ENCODE data around the gene RPS16. TPM values are rescaled to one million over a fixed set of nuclear protein-coding genes. Genes with fewer than 3 reads are reported as not detected.
A peak's percentile ranks its signal among the peaks of the same experiment; 100 is the strongest.

Gene RPS16
- total and polyA plus RNA-seq, 9 of the 15 experiments (the other 6 are each of a cell fraction or from before 2014, with no cell fraction given) = 82.6 to 3,671 (median 2,204) TPM

DNA sequence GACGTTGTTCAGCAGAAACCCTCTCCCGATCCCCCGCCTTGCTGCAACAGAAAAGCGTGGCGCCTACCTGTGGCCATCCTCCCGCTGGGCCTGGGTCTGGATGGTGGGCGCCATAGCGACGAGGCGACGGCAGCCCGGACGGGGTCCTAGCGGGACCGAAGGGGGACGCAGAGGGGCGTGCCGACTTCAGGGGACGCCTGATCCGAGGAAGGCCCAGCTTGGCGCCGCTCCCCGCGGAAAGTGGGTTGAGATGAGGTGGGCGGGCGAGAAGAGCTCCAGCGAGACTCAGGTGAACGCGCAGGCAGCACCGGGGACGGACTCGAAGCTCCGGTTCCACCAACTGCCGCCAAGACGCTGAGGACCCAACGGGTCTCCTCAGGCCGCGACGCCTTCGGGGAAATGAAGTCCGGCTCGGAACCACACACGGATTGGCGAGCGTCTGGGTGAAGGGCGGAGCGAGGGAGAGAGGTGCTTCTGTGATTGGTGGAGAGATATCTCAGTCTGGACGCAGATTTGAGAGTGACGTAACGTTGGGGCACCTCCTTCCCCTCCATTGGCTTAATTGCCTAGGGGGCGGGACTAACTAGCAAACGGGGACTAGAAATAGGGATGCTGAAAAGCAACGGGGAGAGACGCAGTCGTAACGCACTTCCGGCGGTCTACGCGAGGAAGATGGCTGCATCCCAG, 44.9 kb downstream of the RPS16 start, which contains the start of the genes MED29 and PAF1 (continued):
- peak; percentile 87 for TF ChIP-seq ZNF143 (CRISPR knock-in tag; IDR thresholded peaks at IDR 0.05)
- no peak for TF ChIP-seq SNRNP70 (optimal IDR thresholded peaks at IDR 0.05; ENCODE audit: low read depth, low read length)
- TF ChIP-seq MTA3 (IDR thresholded peaks at IDR 0.05; ENCODE audit: borderline replicate concordance) = peak; percentile 92
- TF ChIP-seq TAF1 (IDR thresholded peaks at IDR 0.05; ENCODE audit: control insufficient read depth, extremely low read depth, insufficient read depth, low read length, severe bottlenecking) = peak; percentile 62
- peak; percentile 47 for TF ChIP-seq SAP30 (IDR thresholded peaks at IDR 0.05; ENCODE audit: borderline replicate concordance, insufficient read depth, low read depth, low read length, poor library complexity, severe bottlenecking)
- no peak for TF ChIP-seq SOX6 (IDR thresholded peaks at IDR 0.05)
- no peak for TF ChIP-seq STAG1 (CRISPR knock-in tag; IDR thresholded peaks at IDR 0.05; ENCODE audit: borderline replicate concordance)
- TF ChIP-seq, protein P1, sequence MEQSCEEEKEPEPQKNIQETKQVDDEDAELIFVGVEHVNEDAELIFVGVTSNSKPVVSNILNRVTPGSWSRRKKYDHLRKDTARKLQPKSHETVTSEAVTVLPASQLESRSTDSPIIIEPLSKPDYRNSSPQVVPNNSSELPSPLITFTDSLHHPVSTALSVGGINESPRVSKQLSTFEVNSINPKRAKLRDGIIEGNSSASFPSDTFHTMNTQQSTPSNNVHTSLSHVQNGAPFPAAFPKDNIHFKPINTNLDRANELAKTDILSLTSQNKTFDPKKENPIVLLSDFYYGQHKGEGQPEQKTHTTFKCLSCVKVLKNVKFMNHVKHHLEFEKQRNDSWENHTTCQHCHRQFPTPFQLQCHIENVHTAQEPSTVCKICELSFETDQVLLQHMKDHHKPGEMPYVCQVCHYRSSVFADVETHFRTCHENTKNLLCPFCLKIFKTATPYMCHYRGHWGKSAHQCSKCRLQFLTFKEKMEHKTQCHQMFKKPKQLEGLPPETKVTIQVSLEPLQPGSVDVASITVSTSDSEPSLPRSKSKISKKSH (CRISPR knock-in tag; IDR thresholded peaks at IDR 0.05) = no peak
- no peak for TF ChIP-seq ZNF140 (CRISPR knock-in tag; IDR thresholded peaks at IDR 0.05)
- no peak for TF ChIP-seq KLF10 (CRISPR knock-in tag; IDR thresholded peaks at IDR 0.05)
- no peak; the same call in 1 of the 2 replicates for TF ChIP-seq ZBTB49 (CRISPR knock-in tag; IDR thresholded peaks at IDR 0.05; ENCODE audit: borderline replicate concordance)
- TF ChIP-seq HIVEP1 (CRISPR knock-in tag; IDR thresholded peaks at IDR 0.05) = no peak
- peak in 1 of 2 experiments; percentile 81; a peak in 1 of 4 replicates for TF ChIP-seq ZNF639 (CRISPR knock-in tag; conservative IDR thresholded peaks at IDR 0.05 in 1 of 2, IDR thresholded peaks at IDR 0.05 in 1 of 2)
- no peak for TF ChIP-seq ZNF785 (CRISPR knock-in tag; IDR thresholded peaks at IDR 0.05)
- no peak for TF ChIP-seq PCBP2 (IDR thresholded peaks at IDR 0.05; ENCODE audit: low read depth, low read length, poor library complexity, severe bottlenecking)
- TF ChIP-seq HNRNPH1 (optimal IDR thresholded peaks at IDR 0.05; ENCODE audit: low read depth, low read length) = no peak
- TF ChIP-seq ZFX (CRISPR knock-in tag; IDR thresholded peaks at IDR 0.05) = peak; percentile 93
- no peak for TF ChIP-seq ZNF239 (CRISPR knock-in tag; IDR thresholded peaks at IDR 0.05)
- TF ChIP-seq RHOXF2B (CRISPR knock-in tag; conservative IDR thresholded peaks at IDR 0.05) = 0 out of 2 replicates have a peak, but pooled peaks have one; percentile 18
- TF ChIP-seq ZNF766 (CRISPR knock-in tag; conservative IDR thresholded peaks at IDR 0.05) = no peak; the same call in 1 of the 2 replicates
- TF ChIP-seq, protein P2, sequence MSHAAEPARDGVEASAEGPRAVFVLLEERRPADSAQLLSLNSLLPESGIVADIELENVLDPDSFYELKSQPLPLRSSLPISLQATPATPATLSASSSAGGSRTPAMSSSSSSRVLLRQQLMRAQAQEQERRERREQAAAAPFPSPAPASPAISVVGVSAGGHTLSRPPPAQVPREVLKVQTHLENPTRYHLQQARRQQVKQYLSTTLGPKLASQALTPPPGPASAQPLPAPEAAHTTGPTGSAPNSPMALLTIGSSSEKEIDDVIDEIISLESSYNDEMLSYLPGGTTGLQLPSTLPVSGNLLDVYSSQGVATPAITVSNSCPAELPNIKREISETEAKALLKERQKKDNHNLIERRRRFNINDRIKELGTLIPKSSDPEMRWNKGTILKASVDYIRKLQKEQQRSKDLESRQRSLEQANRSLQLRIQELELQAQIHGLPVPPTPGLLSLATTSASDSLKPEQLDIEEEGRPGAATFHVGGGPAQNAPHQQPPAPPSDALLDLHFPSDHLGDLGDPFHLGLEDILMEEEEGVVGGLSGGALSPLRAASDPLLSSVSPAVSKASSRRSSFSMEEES (CRISPR knock-in tag; IDR thresholded peaks at IDR 0.05) = no peak

Measured in K562 (cell line).